HG03097 (cell line): ENCODE data around the gene NCKIPSD.

Source experiments
- ATAC-seq: cut with Tn5 transposase; IDR thresholded peaks from one replicate; pipeline ENCODE4 v1.9.1; 2021; ENCODE audit not compliant: unreplicated experiment, low FRiP score

NCKIPSD gene

GRCh38 chr3:48628277-48629017 lies 57.3 kb downstream of the NCKIPSD start:
- ATAC-seq: no peak

DNA sequence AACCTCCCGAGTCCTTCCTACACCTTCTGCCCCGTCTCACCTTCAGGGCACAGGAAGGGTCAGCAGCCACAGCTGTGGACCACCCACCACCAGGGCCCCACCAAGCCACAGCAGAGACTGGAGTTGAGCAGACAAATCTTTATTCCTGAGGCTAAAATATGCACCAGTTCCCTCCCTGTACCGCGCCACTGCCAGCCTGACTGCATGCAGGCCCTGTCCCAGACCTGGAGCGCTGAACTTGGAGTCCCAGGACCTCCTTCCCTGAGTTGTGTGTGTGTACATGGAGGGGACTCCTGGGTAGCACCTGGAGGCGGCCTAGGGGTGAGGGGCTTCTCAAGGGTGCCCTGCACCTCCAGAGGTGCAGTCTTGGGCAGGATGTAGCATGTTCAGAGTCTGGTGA lies 60.1 kb downstream of the NCKIPSD start:
- no peak for ATAC-seq

- no peak for ATAC-seq
Measured at GRCh38 chr3:48624767-48625166, 60.9 kb downstream of the NCKIPSD start.

DNA sequence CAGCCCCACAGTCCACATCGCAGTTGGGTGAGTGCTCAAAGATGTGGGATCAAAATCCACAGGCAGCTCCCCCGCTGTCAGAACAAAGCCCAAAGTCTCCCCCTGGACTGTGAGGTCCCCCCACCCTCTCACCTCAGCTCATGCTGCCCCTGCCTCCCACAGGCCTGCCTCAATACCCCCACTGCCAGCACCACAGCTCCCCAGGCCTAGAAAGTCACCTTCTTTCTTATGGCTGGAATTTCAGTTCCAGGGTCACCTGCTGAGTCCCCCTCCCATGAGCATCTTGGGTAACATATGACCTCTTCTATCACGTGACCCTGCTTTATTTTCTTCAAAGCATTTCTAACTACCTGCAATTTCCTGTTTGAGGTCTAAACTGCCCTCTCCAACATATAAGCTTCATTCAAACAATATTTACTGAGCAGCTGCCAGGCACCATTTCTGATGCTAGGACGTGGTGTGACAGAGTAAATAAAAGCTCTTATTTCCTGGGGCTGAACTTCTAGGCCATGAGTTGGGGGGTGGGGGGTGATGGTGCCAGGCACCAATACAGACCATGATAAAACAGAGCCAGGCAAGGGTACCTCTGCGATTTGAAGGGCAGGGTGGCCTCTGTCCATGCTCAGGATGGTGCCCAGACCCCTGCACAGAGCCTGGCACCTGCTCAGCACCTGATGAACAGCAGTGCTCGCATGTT lies 61.7 kb downstream of the NCKIPSD start:
- no peak for ATAC-seq
